Fibroblast of skin of right quadriceps (primary cell): Measurements from ENCODE around the gene APBA2.
A peak's percentile ranks its signal among the peaks of the same experiment; 100 is the strongest.

Experiments used
- DNase-seq: peaks from one replicate; pipeline ENCODE4 v3.0.0-alpha.2; 2013

APBA2 gene

GRCh38 chr15:28942046-28942445 is 56.3 kb downstream of the APBA2 start:
- no peak for DNase-seq

- DNase-seq: no peak
Measured at GRCh38 chr15:28942571-28942970, 56.8 kb downstream of the APBA2 start.

- no peak for DNase-seq
Measured at GRCh38 chr15:28943146-28943545, 57.4 kb downstream of the APBA2 start.

GRCh38 chr15:28943611-28944230 is 57.9 kb downstream of the APBA2 start:
- no peak for DNase-seq

GRCh38 chr15:28944286-28944685 is 58.5 kb downstream of the APBA2 start:
- no peak for DNase-seq

GRCh38 chr15:28944696-28945300 is 59.0 kb downstream of the APBA2 start:
- no peak for DNase-seq

GRCh38 chr15:28945626-28946230 is 60.0 kb downstream of the APBA2 start:
- DNase-seq: no peak

- DNase-seq: no peak
Measured at GRCh38 chr15:28946803-28947202, 61.0 kb downstream of the APBA2 start.

GRCh38 chr15:28947221-28947674 is 61.5 kb downstream of the APBA2 start:
- DNase-seq: no peak

- no peak for DNase-seq
Measured at GRCh38 chr15:28948036-28948435, 62.3 kb downstream of the APBA2 start.

- no peak for DNase-seq
Measured at GRCh38 chr15:28950916-28951315, 65.1 kb downstream of the APBA2 start.

GRCh38 chr15:28952666-28953491 is 67.1 kb downstream of the APBA2 start:
- DNase-seq: no peak

- DNase-seq: no peak
Measured at GRCh38 chr15:28953573-28954195, 67.9 kb downstream of the APBA2 start.

GRCh38 chr15:28954466-28955159 is 68.8 kb downstream of the APBA2 start:
- no peak for DNase-seq

GRCh38 chr15:28955160-28955992 is 69.6 kb downstream of the APBA2 start:
- peak; percentile 75 for DNase-seq

- no peak for DNase-seq
Measured at GRCh38 chr15:28955993-28956421, 70.2 kb downstream of the APBA2 start.

- DNase-seq: no peak
Measured at GRCh38 chr15:28956491-28956890, 70.7 kb downstream of the APBA2 start.

- DNase-seq: no peak
Measured at GRCh38 chr15:28957606-28958498, 72.1 kb downstream of the APBA2 start.

- no peak for DNase-seq
Measured at GRCh38 chr15:28959326-28959725, 73.6 kb downstream of the APBA2 start.

GRCh38 chr15:28960979-28961378 is 75.2 kb downstream of the APBA2 start:
- DNase-seq: peak; percentile 55
